B cell (primary cell): ENCODE measurements around the gene PHF21A.

Experiments
- EZH2 ChIP-seq: IDR thresholded peaks from 2 replicates; pipeline ENCODE4 v1.6.1; 2012; ENCODE audit warnings: borderline replicate concordance, low read depth, mild to moderate bottlenecking, moderate library complexity, low read length; ENCODE audit not compliant: insufficient read depth, poor library complexity, severe bottlenecking
- TF ChIP-seq, protein P1 (sequence below): fragments of 200-600 bp; IDR thresholded peaks from one replicate; pipeline ENCODE4 v1.8.0; 2022; ENCODE audit warnings: antibody characterized with exemption, mild to moderate bottlenecking

DNA sequence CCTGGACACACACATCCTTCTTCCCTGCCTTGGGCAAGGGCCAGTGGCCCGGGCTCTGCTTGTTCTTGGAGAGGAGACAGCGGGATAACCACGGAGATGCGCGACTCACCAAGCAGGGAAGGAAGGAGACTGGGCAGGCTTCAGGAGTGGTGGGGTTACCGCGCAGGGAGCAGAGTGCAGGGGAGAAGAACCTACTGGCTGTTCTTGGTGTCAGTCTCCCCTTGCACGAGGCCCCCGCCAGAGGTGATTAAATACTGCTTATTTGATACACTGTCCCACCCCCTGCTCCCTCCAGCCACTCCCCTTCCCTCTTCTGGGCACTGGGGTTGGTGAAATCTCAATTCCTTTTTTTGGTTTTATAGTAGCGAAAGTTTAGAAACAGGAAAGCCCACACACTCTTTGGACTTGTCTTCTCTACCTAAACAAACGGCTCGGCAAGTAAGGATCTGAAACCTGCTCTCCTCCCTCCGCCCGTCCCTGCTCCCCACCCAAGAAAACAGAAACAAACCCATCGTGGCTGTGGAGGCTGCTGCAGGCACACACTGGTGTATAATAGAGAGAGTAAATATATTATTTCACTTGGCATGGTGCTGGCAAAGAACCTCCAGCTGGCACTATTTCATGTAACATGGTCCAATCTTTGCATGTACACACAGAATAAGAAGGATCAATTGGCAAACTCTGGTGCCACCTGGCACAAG, 188.0 kb downstream of the PHF21A start:
- TF ChIP-seq, protein P1, sequence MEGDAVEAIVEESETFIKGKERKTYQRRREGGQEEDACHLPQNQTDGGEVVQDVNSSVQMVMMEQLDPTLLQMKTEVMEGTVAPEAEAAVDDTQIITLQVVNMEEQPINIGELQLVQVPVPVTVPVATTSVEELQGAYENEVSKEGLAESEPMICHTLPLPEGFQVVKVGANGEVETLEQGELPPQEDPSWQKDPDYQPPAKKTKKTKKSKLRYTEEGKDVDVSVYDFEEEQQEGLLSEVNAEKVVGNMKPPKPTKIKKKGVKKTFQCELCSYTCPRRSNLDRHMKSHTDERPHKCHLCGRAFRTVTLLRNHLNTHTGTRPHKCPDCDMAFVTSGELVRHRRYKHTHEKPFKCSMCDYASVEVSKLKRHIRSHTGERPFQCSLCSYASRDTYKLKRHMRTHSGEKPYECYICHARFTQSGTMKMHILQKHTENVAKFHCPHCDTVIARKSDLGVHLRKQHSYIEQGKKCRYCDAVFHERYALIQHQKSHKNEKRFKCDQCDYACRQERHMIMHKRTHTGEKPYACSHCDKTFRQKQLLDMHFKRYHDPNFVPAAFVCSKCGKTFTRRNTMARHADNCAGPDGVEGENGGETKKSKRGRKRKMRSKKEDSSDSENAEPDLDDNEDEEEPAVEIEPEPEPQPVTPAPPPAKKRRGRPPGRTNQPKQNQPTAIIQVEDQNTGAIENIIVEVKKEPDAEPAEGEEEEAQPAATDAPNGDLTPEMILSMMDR: no peak
- TF ChIP-seq EZH2: no peak
